Activated CD4-positive, alpha-beta T cell treated with anti-CD3 and anti-CD28 coated beads, Interleukin-10, Interleukin-2, amounts not matched to agents 100 ng/mL and 50 ng/mL, durations not matched to agents 16 hours and 8 hours (primary cell): ENCODE results near the gene CDK14.
"Not testable (repeated sequence)": the region's sequence is repeated elsewhere in the genome, so short reads cannot be mapped to it uniquely, and the experiment has no call there.

Experiments
- DNase-seq: peaks from one replicate; pipeline ENCODE4 v3.0.0-alpha.2; 2020

CDK14 gene

GRCh38 chr7:90920336-90920735, 324.2 kb downstream of the CDK14 start:
- DNase-seq: no peak

- no peak for DNase-seq
Observed at GRCh38 chr7:90923541-90923997, 327.4 kb downstream of the CDK14 start.

- DNase-seq: not testable (repeated sequence)
Observed at GRCh38 chr7:90928700-90929424, 332.7 kb downstream of the CDK14 start.

GRCh38 chr7:90931986-90932916, 336.1 kb downstream of the CDK14 start:
- no peak for DNase-seq

- DNase-seq: no peak
Observed at GRCh38 chr7:90933041-90933440, 336.9 kb downstream of the CDK14 start.

GRCh38 chr7:90933984-90934383, 337.9 kb downstream of the CDK14 start:
- DNase-seq: no peak

GRCh38 chr7:90938371-90938770, 342.2 kb downstream of the CDK14 start:
- no peak for DNase-seq

GRCh38 chr7:90939666-90940065, 343.5 kb downstream of the CDK14 start:
- no peak for DNase-seq

GRCh38 chr7:90944021-90944420, 347.9 kb downstream of the CDK14 start:
- no peak for DNase-seq

GRCh38 chr7:90945104-90945787, 349.1 kb downstream of the CDK14 start:
- DNase-seq: no peak

GRCh38 chr7:90946730-90947501, 350.8 kb downstream of the CDK14 start:
- DNase-seq: no peak

GRCh38 chr7:90948085-90948484, 352.0 kb downstream of the CDK14 start:
- DNase-seq: no peak

GRCh38 chr7:90951229-90951628, 355.1 kb downstream of the CDK14 start:
- DNase-seq: no peak

GRCh38 chr7:90951986-90952954, 356.1 kb downstream of the CDK14 start:
- no peak for DNase-seq

GRCh38 chr7:90955641-90956207, 359.6 kb downstream of the CDK14 start:
- no peak for DNase-seq

GRCh38 chr7:90957883-90958282, 361.8 kb downstream of the CDK14 start:
- no peak for DNase-seq

- DNase-seq: no peak
Observed at GRCh38 chr7:90958647-90959046, 362.5 kb downstream of the CDK14 start.

- DNase-seq: peak; percentile 0
Observed at GRCh38 chr7:90961037-90961725, 365.1 kb downstream of the CDK14 start.

GRCh38 chr7:90965211-90965610, 369.1 kb downstream of the CDK14 start:
- DNase-seq: no peak

GRCh38 chr7:90966346-90966745, 370.2 kb downstream of the CDK14 start:
- no peak for DNase-seq
